NCI-H82 treated with DMSO at 0.1 percent for 48 hours (cell line): Measurements from ENCODE around the gene TLR1.
"Not testable (repeated sequence)": the region's sequence is repeated elsewhere in the genome, so short reads cannot be mapped to it uniquely, and the experiment has no call there.

Source experiments
- DNase-seq: peaks from one replicate; lab custom pipeline; 2025; ENCODE audit not compliant: unreplicated experiment; lab: John Stamatoyannopoulos, UW

Gene TLR1

GRCh38 chr4:38775326-38775725, 29.3 kb downstream of the TLR1 start:
- no peak for DNase-seq

GRCh38 chr4:38774181-38774955, 30.2 kb downstream of the TLR1 start:
- DNase-seq = no peak

- DNase-seq = not testable (repeated sequence)
These were observed 34.3 kb downstream of the TLR1 start for GRCh38 chr4:38770281-38770680.

GRCh38 chr4:38769857-38770256, 34.7 kb downstream of the TLR1 start:
- DNase-seq = no peak

- no peak for DNase-seq
These were observed 35.1 kb downstream of the TLR1 start for GRCh38 chr4:38769441-38769840.

- DNase-seq = no peak
These were observed 35.6 kb downstream of the TLR1 start for GRCh38 chr4:38768968-38769394.

- DNase-seq = not testable (repeated sequence)
These were observed 37.7 kb downstream of the TLR1 start for GRCh38 chr4:38766940-38767339.

GRCh38 chr4:38765382-38765781, 39.2 kb downstream of the TLR1 start:
- DNase-seq = no peak

- DNase-seq = no peak
These were observed 40.3 kb downstream of the TLR1 start for GRCh38 chr4:38764277-38764676.

- no peak for DNase-seq
These were observed 42.0 kb downstream of the TLR1 start for GRCh38 chr4:38762560-38762959.

- DNase-seq = no peak
These were observed 44.8 kb downstream of the TLR1 start for GRCh38 chr4:38759790-38760122.

GRCh38 chr4:38759113-38759789, 45.3 kb downstream of the TLR1 start:
- no peak for DNase-seq

GRCh38 chr4:38757945-38758600, 46.5 kb downstream of the TLR1 start:
- no peak for DNase-seq

GRCh38 chr4:38752941-38753806, 51.4 kb downstream of the TLR1 start:
- DNase-seq = no peak

- no peak for DNase-seq
These were observed 52.1 kb downstream of the TLR1 start for GRCh38 chr4:38752372-38752940.

GRCh38 chr4:38751341-38752010, 53.1 kb downstream of the TLR1 start:
- DNase-seq = no peak

- DNase-seq = no peak
These were observed 55.3 kb downstream of the TLR1 start for GRCh38 chr4:38749336-38749735.

- DNase-seq = no peak
These were observed 57.0 kb downstream of the TLR1 start for GRCh38 chr4:38747629-38748028.
